Measurements from ENCODE around the gene NENF. TPM values are rescaled to one million over a fixed set of nuclear protein-coding genes. Genes with fewer than 3 reads are reported as not detected.

The NENF gene
- total RNA-seq, 4 donors from 2014 or later: 52.3 to 99.5 (median 89.8) TPM

- no peak for TF ChIP-seq CTCF (IDR thresholded peaks at IDR 0.05; ENCODE audit: low read depth)
These were observed 58.7 kb downstream of the NENF start for GRCh38 chr1:212491454-212491853.

Other genes with a start within 250 kb of the NENF start
- gene PPP2R5A, start 147.5 kb upstream of the NENF start, total RNA-seq: 100 to 1,000 TPM in 2 of 4 donors, 10 to 100 TPM in 2; 84.5 to 130 (median 106) TPM
- 10 to 100 TPM in 2 of 4 donors, 1 to 10 TPM in 2; 2.4 to 16.0 (median 8.8) TPM for gene PACC1, start 18.0 kb upstream of the NENF start, total RNA-seq
- 10 to 100 TPM in 3 of 4 donors, 1 to 10 TPM in 1; 3.2 to 67.1 (median 20.7) TPM for gene ATF3, start 175.8 kb downstream of the NENF start, total RNA-seq